M059J (cell line): ENCODE results near the gene DIDO1. TPM values are rescaled to one million over a fixed set of nuclear protein-coding genes. Genes with fewer than 3 reads are reported as not detected.

ENCODE experiments used
- DNase-seq: peaks from one replicate; pipeline ENCODE4 v3.0.0-alpha.2; 2012; ENCODE audit warnings: low read depth
- total RNA-seq: library from RNA; depleted of rRNA; stranded (reverse); fragments of >200 nt; shearing (Covaris generic); gene quantifications from 2 replicates; pipeline ENCODE4 v1.2.3, GENCODE V29; 2014

Gene DIDO1
- total RNA-seq, 1 experiment from 2014 or later, result 42.6 TPM

DNA sequence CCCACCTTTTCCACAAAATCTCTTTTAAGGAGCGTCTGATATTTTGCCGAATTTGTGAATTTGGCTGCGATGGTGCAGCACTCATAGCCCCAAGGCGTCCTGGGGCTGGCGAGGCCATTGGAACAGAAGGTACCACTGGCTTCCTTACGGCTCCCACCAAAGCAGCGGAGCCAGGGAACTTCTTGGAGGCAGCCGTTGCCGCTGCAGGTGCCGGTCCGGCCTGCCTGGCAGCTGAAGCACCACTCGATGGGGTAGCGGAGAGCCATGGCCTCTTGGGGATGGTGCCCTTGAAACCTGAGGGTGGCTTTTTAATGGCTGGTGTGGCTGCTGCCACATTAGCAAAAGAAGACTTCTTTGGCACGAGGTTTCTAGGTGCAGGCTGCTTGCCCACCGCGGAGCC, 29.8 kb downstream of the DIDO1 start:
- DNase-seq, result no peak

GRCh38 chr20:62895539-62895938, 30.8 kb downstream of the DIDO1 start:
- DNase-seq, result no peak

DNA sequence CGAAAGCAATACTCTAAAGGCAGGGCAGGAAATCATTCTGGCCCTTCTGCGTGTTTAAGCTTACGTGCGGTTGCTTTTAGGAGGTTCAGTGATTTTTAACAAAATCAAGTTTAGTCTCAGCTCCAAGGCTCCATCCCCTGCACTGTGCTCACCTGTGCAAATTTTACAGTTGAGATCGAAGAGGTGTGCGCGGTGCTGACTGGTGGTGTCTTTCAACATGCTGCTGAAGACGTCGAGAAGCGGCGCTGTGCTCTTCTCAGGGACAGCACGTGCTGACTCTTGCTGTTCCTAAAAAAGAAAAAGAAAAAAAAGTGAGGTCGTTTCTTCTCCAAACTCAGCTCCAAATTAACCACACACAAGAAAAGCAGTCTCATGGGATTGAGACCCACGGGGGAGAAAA, 32.0 kb downstream of the DIDO1 start:
- no peak for DNase-seq

DNA sequence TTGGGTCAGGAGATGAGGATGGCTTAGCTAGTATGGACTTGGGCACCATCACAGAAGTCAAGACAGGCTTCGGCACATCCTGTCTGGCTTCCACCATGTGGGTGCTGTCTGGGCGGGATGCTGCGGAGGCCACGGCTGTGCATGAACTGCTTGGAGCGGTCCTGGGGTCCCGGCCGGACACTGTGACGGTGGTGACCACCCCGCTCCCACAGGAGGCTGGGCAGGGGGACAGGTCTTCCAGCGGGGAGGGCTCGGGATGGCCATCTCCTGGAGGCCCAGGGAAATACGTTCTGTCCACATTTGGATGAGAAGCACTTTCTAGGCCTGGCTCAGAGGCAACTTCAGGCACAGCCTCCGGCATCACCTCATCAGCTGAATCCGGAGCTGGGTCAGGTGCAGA, 32.6 kb downstream of the DIDO1 start:
- no peak for DNase-seq

- no peak for DNase-seq
These were observed 33.7 kb downstream of the DIDO1 start for GRCh38 chr20:62892348-62893304.

- DNase-seq, result no peak
These were observed 35.2 kb downstream of the DIDO1 start for GRCh38 chr20:62891111-62891510.

DNA sequence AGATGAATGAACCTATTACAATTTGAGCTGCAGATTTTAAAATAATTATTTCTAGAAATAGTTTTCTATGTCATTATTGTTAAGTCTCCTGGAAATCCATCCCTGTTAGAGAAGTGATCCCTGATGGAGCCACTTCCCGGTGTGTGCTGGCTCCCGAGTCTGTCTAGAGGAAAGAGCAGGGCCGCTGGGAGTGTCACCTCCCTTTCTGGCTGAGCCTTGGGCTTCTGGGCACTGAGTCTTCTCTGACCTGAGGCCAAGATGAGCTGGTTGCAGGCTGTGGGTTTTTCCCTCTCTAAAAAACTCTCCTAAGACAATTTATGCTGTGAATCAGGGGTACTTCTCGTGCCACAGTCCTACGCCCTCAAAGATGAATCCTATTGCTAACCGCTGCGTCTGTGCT, 35.9 kb downstream of the DIDO1 start:
- no peak for DNase-seq

- no peak for DNase-seq
These were observed 36.4 kb downstream of the DIDO1 start for GRCh38 chr20:62889871-62890270.

DNA sequence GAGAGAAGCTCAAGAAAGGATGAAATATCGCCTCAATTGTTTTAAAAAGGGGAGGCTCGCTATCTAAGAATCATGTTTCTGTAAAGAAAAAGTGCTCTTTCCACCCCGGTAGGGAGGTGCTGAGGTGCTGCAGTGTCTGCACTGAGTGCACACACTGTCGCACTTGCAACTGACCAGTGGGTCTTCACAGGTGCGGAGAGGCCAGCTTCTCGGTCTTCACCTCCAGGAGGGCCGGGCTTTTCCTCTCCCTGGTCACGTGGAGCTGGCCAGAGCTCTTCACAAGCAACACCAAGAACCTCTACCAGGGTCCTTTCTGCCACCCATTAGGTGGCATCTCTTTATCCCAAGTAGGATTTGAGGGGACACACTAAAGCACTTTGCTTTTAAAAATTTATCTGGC, 36.9 kb downstream of the DIDO1 start:
- no peak for DNase-seq

- no peak for DNase-seq
These were observed 37.4 kb downstream of the DIDO1 start for GRCh38 chr20:62888910-62889309.

- DNase-seq, result no peak
These were observed 37.9 kb downstream of the DIDO1 start for GRCh38 chr20:62888406-62888805.

- DNase-seq, result peak; percentile 40
These were observed 38.5 kb downstream of the DIDO1 start for GRCh38 chr20:62887860-62888239.

DNA sequence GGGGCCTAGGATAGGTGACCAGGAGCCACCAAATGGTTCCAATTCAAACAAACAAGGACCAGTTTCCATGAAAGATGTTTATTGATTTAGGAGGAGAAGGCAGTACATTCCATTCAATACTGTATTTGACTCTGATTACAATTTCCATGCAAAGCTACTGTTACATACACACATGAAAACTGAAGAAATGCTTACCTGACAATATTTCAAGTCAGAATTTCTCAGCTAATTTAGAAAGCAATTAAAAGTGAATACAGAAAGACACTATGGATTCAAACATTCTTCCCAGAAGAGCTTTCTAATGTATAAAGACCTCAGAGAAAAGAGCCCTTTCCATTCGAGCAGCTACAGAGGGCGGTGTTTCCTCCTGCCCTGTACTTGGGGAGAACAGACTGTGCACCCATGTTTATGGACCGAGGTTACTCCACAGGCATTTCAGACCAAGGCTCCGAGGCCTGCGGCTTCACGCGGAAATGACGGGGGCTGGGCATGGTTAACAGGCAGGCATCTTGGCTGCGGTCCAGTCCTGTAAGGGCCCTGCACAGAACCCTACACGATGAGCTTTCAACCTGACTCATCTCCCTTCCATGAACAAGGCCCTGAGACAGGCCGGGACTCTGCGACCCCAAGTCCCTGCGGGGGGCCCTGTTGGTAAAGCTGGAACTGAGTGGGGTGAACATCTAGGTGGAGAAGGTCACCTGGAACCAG, 39.0 kb downstream of the DIDO1 start:
- peak; percentile 81 for DNase-seq

DNA sequence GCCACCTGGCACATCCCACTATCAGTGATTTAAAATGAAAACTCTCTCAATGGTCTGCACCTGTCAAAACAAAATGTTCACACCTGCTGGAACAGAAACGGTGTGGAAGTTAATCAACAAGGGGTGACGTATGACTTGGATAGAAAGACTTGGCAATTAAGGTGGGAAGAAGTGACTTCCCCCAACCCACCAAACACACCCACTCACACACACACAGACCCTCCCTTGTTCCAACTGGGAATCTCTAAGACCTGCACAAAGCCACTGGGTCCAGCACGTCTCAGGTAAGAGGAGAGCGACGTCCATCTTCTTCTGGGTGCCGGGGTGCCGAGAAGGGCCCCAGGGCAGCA, 39.6 kb downstream of the DIDO1 start:
- DNase-seq, result no peak

DNA sequence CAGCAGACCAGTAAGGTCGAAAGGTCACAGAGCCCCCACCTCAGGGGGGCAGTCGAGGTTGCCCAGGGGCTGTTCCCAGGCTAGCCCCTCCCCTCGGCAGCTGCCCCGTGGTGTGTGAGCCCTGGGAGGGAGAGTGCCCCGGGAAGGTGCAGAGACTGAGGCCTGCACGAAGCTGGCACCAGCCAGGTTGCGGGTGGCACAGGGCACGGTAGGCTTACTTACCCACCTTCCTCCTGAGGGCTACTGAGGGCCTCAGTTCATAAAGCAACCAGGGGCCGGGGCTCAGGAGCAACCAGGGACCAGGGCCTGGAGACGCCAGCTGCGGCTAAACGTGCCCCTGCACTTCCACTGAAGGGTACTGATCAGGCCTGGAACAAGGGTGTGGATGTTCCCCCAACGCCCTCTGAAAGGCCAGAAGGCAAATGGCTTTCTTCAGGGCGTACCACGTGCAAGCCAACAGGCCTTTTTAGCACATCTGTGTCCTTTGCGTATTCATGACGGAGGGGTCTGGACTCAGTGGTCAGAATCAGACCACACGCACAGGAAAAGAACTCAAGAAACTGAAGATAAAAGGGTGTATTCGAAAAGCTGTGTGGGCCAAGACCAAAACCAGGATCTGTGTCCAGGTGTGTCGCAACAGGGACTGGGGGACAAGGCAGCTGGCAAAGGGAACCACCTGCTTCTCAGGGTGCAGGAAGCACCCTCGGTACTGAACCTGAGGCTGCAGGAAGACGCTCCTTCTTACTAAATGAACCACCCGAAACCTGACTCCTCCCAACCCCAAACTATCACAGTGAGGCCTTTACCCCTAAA, 40.2 kb downstream of the DIDO1 start:
- DNase-seq, result no peak

DNA sequence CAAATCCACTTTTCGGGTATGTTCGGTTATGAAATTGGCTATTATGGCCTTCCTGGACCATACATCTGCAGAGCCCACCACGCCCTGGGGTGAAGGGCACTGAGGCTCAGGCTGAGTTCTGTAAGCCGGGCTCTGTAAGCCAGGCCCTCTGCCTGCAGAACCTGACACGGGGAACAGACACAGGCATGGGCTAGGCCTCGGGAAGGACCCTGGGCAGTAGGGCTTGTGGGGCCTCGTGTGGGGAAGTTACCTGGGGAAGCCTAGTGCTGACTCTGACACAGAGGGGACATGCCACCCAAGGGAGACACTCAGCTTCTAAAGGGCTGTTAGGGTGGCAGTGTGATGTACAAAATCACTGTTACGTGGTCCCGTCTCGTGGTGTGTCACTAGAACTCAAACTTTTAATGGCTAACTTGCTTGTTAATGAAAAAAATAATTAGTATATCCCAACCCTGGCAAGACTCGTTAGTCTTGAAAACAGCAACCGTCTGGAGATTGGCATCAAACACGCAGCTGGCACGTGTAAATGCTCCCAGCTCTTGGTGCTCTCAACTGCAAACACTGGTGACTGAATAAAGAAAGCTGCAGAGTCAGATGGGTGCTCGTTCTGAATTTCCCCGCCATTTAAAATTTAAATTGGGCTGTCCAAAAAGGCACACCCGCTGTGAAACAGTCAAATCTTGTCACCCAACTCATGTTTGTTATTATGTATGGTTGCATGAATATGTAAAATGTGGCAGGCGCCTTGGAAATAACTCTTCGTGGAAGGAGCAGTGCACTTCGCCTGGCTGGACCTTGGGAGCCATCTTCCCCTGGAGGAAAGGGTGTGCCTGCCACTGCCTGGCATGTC, 41.0 kb downstream of the DIDO1 start:
- no peak for DNase-seq

GRCh38 chr20:62884556-62884955, 41.7 kb downstream of the DIDO1 start:
- no peak for DNase-seq

DNA sequence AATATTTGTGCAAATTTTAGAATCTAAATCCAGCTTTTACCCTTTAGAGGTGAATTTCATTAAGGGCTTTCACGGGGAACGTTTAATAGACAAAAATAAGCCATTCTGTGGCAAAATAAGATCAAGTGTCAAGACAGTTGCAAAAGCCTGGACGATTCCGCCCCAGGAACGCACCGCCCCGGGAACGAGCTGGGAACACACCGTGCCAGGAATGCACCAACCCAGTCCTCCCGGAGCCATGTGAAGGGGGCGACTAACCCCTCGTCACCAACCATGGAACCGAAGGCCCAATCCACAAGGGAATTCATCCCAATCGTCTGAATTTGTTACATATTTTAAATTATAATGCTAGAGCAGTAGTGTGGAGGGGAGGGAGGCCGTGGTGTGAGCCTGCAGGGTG, 43.9 kb downstream of the DIDO1 start:
- DNase-seq, result no peak

- DNase-seq, result no peak
These were observed 44.5 kb downstream of the DIDO1 start for GRCh38 chr20:62881662-62882395.

- no peak for DNase-seq
These were observed 45.2 kb downstream of the DIDO1 start for GRCh38 chr20:62880935-62881661.
